ENCODE data around the gene TNRC6A.
"Not testable (repeated sequence)": the region's sequence is repeated elsewhere in the genome, so short reads cannot be mapped to it uniquely, and the experiment has no call there.

- TF ChIP-seq CTCF, POLR2AphosphoS5, POLR2A (IDR thresholded peaks at IDR 0.05): not testable (repeated sequence)
Measured at GRCh38 chr16:24749872-24750271, 20.4 kb downstream of the TNRC6A start.

All from breast epithelium (tissue), 3 donors.